ENCODE results near the gene SIGLEC11. TPM values are rescaled to one million over a fixed set of nuclear protein-coding genes. Genes with fewer than 3 reads are reported as not detected.
A peak's percentile ranks its signal among the peaks of the same experiment; 100 is the strongest.

Gene SIGLEC11
- total and polyA plus RNA-seq, 2 donors from 2014 or later: 1.2 to 1.5 TPM

DNA sequence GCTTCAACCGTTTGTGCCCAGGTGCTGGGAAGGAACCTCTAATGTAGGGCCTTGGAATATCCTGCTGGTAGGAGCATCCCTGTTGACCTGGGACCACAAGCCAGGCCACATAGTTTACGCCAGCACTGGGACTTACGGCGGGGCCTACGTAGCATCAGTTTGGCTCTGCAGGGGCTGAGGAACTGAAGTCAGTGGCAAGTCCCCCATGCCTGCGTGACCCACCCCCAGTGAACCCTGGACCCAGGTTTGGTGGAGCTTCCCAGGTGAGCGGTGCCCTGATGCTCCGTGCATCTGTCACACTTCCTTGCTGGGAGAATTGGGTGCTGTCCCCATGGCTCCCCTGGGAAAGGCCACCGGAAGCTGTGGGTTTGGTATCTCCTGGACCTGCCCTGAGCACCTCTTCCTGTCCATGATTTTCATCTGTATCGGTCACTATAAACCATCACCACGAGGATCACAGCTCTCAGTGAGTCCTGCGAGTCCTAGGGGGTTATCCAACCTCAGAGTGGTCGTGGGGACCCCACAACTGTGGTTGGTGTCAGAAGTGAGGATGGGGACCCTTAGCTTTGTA lies 9.9 kb downstream of the SIGLEC11 start:
- Histone ChIP-seq H3K27me3 (ENCODE audit: control insufficient read depth, insufficient read depth, low read length) (no peaks in the 10 kb centered on the region), H3K36me3 (ENCODE audit: control insufficient read depth in 2 of 3, insufficient read depth in 3 of 3, low read length in 3 of 3) (no peaks in the 10 kb centered on the region), H3K9me3 (ENCODE audit: control insufficient read depth in 2 of 3, insufficient read depth in 1 of 3, low read length in 3 of 3) (no peaks in the 10 kb centered on the region), H3K9ac (ENCODE audit: low read length in 3 of 3) (no peak overlapping the region), H3K4me3 (ENCODE audit: low read length in 3 of 3) (no peak overlapping the region), H3K27ac (ENCODE audit: low read depth in 2 of 2, low read length in 2 of 2) (no peak overlapping the region), H3K4me1 (ENCODE audit: control insufficient read depth in 2 of 3, insufficient read depth in 2 of 3, low read depth in 1 of 3, low read length in 3 of 3) (no peaks in the 10 kb centered on the region)
- intact Hi-C loops (cut with DNase I): no loop called here
- DNase-seq (peak in 1 of 5 donors; percentile 49), FAIRE-seq (no peak)
- TF ChIP-seq, protein P1, sequence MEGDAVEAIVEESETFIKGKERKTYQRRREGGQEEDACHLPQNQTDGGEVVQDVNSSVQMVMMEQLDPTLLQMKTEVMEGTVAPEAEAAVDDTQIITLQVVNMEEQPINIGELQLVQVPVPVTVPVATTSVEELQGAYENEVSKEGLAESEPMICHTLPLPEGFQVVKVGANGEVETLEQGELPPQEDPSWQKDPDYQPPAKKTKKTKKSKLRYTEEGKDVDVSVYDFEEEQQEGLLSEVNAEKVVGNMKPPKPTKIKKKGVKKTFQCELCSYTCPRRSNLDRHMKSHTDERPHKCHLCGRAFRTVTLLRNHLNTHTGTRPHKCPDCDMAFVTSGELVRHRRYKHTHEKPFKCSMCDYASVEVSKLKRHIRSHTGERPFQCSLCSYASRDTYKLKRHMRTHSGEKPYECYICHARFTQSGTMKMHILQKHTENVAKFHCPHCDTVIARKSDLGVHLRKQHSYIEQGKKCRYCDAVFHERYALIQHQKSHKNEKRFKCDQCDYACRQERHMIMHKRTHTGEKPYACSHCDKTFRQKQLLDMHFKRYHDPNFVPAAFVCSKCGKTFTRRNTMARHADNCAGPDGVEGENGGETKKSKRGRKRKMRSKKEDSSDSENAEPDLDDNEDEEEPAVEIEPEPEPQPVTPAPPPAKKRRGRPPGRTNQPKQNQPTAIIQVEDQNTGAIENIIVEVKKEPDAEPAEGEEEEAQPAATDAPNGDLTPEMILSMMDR (IDR thresholded peaks at IDR 0.05; ENCODE audit: borderline replicate concordance, extremely low read depth, insufficient read depth): no peak

DNA sequence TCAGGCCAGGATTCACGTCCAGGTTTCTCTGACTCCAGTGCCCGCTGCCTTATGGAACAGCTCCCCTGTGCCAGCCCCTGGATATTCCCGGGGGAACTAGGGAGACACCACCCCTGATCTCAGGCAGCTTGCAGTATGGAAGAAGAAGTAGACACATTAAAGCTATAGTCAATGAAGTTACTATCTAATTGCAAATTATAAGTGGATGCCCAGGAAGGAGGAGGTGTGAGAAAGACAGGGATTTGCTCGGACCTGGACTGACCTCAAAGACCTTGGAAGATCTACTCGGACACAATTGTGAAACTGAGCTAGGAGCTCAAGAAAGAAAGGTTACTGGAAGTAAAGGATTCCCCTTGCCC lies 10.4 kb downstream of the SIGLEC11 start:
- H3K9me3 ChIP-seq (ENCODE audit: control insufficient read depth in 2 of 3, insufficient read depth in 1 of 3, low read length in 3 of 3): no peaks in the 10 kb centered on the region
- H3K27me3 ChIP-seq (ENCODE audit: control insufficient read depth, insufficient read depth, low read length): no peaks in the 10 kb centered on the region
- H3K4me3 ChIP-seq (ENCODE audit: low read length in 3 of 3): no peak overlapping the region
- TF ChIP-seq, protein P1 (IDR thresholded peaks at IDR 0.05; ENCODE audit: borderline replicate concordance, extremely low read depth, insufficient read depth): no peak
- no peak overlapping the region for H3K27ac ChIP-seq (ENCODE audit: low read depth in 2 of 2, low read length in 2 of 2)
- DNase-seq (peak in 1 of 5 donors; percentile 12), FAIRE-seq (no peak)
- no peak overlapping the region for H3K9ac ChIP-seq (ENCODE audit: low read length in 3 of 3)
- H3K4me1 ChIP-seq (ENCODE audit: control insufficient read depth in 2 of 3, insufficient read depth in 2 of 3, low read depth in 1 of 3, low read length in 3 of 3): no peaks in the 10 kb centered on the region
- intact Hi-C loops (cut with DNase I): no loop called here
- no peaks in the 10 kb centered on the region for H3K36me3 ChIP-seq (ENCODE audit: control insufficient read depth in 2 of 3, insufficient read depth in 3 of 3, low read length in 3 of 3)

DNA sequence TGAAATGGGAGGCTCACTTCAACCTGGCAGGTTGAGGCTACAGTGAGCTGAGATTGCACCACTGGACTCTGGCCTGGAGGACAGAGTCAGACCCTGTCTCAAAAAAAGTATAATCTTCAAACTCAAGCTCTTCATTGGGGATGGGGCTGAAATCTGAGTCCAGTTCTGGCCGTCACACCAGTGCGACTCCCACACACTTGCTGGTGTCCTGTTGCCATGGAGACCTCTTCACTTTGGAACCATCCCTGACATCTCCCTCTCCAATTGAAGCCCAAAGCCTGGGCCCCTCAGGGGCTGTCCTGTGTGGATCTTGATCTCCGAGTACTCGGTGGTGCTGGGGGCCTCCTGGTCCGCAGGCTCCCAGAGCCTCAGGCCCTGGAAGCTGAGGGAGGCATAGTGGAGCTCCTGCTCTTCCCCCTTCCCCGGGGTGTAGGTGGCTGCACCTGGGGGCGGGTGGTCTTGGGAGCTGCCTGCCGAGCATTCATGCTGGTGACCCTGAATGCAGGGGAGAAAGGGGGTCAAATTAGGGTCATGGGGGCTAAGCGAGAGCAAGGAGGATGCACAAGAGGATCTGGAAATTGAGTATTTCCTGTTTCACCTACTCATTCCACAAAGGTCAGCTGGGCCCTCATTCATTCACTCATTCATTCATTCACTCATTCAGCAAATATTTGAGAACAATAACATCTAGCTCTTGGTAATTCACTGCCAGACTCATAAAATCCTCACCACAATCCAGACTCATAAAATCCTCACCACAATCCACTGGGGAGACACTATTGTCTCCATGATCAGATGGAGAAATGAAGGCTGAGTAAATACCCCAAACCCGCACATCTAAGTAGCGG lies 11.0 kb downstream of the SIGLEC11 start:
- intact Hi-C loops (cut with DNase I): no loop called here
- no peaks in the 10 kb centered on the region for H3K27me3 ChIP-seq (ENCODE audit: control insufficient read depth, insufficient read depth, low read length)

More for the DNA sequence above, 11.0 kb downstream of the SIGLEC11 start:
- H3K4me3 ChIP-seq (ENCODE audit: low read length in 3 of 3): no peak overlapping the region
- FAIRE-seq: no peak
- no peaks in the 10 kb centered on the region for H3K9me3 ChIP-seq (ENCODE audit: control insufficient read depth in 2 of 3, insufficient read depth in 1 of 3, low read length in 3 of 3)
- H3K36me3 ChIP-seq (ENCODE audit: control insufficient read depth in 2 of 3, insufficient read depth in 3 of 3, low read length in 3 of 3): no peaks in the 10 kb centered on the region
- TF ChIP-seq, protein P1 (IDR thresholded peaks at IDR 0.05; ENCODE audit: borderline replicate concordance, extremely low read depth, insufficient read depth): no peak
- H3K27ac ChIP-seq (ENCODE audit: low read depth in 2 of 2, low read length in 2 of 2): no peak overlapping the region
- no peaks in the 10 kb centered on the region for H3K4me1 ChIP-seq (ENCODE audit: control insufficient read depth in 2 of 3, insufficient read depth in 2 of 3, low read depth in 1 of 3, low read length in 3 of 3)
- no peak overlapping the region for H3K9ac ChIP-seq (ENCODE audit: low read length in 3 of 3)
- peak; percentile 44 to 83 (median 67) for DNase-seq
